ENCODE results near the gene RBM17.
"Not testable (repeated sequence)": the region's sequence is repeated elsewhere in the genome, so short reads cannot be mapped to it uniquely, and the experiment has no call there.

RBM17 gene

DNA sequence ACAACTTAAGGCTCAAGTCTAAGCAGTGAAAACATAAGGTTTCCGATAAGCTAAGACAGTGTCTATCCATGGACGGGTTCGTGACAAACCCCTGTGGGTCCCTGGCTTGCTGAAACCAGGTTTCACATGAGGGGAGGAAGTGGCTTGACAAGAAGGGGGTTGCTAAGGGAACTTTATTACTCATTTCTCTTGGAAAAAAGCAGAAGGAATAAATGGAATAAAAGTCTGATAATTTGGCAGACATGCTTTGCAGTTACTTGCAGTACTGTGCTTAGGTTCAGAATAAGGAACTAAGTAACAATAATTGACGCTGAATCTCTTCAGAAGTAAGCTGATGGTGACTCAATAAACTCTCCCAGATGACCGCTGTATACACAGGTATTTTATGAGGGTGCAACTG lies 34.7 kb downstream of the RBM17 start:
- H3K4me3 ChIP-seq (ENCODE audit: low read length), result no peak overlapping the region
- no peak for DNase-seq (ENCODE audit: low read depth, low spot score)

DNA sequence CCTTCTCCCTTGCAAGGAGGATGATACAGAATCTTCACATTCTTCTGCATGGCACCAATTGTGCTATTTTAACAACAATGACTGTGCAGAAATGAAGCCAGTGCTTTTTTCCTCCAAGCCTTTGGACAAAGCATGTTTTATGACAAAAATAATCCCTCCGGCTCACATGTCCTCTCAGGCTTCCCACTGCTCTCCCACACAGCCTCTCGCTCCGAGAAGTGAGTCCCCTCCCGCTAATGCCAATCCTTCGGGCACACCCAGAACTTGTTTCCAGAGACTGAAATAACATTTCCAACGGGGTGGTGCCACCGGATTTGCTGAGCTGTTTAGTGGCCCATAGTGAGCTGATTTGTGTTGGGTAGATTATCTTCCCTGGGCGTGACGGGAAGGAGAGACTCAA lies 35.8 kb downstream of the RBM17 start:
- no peak for DNase-seq (ENCODE audit: low read depth, low spot score)
- H3K4me3 ChIP-seq (ENCODE audit: low read length), result no peak overlapping the region

DNA sequence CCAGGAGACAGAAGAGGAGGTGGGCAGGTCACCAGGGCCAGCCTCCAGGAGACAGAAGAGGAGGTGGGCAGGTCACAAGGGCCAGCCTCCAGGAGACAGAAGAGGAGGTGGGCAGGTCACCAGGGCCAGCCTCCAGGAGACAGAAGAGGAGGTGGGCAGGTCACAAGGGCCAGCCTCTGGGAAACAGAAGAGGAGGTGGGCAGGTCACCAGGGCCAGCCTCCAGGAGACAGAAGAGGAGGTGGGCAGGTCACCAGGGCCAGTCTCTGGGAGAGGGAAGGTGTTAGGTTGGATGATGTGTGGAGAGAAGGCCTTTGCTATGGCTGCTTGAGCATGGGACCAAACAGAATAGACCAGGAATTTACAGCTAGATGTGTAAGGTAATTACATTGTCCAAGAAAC lies 38.6 kb downstream of the RBM17 start:
- DNase-seq (ENCODE audit: low read depth, low spot score); H3K4me3 ChIP-seq (ENCODE audit: low read length): not testable (repeated sequence)

DNA sequence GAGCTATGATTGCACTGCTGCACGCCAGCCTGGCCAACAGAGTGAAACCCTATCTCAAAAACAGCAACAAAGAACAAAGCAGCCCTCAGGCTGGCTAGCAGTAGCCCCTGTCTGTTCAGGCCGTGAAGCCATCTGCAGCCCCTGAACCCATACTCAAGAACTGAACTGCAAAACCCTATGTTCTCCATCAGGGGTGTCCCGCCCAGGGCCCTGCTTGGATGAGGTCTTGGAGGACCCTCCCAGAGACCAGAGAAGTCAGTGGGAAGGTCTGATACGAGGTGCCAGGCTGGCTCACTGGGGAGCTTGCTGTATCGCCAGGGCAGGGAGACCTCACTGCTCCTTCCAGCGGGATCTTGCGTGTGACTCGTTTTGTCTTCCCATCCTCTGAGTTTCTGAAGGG lies 39.3 kb downstream of the RBM17 start:
- no peak overlapping the region for H3K4me3 ChIP-seq (ENCODE audit: low read length)
- DNase-seq (ENCODE audit: low read depth, low spot score), result no peak

DNA sequence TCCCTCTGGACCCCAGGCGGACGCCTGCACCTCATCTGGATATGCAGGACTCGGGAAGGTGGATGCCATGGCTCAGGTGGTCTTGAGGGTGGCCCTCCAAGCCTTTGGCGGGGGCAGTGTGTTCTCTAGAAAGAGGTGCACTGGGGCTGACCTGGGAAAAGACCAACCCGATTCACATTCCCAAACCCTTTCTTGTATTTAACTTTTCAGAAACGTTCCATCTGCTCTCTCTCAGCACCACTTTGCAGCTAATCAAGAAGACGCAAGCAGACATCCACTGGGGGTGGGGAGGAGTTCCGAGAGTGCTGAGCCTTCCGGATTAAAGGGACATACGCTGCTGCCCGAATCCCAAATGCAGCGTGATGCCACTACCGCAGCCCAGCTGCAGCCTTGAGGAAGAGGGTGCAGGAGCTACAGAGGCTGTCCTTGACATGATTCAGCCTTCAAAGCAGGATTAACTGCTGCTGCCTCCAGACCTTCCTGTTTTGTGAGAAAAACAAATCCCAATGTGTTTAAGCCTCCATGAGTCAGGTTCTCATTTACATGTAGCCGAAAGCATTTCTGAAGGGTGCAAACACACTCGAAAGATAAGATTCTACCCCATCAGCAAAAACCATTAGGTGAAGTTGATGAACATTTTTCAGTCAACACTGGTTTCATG lies 39.9 kb downstream of the RBM17 start:
- DNase-seq (ENCODE audit: low read depth, low spot score), result no peak

DNA sequence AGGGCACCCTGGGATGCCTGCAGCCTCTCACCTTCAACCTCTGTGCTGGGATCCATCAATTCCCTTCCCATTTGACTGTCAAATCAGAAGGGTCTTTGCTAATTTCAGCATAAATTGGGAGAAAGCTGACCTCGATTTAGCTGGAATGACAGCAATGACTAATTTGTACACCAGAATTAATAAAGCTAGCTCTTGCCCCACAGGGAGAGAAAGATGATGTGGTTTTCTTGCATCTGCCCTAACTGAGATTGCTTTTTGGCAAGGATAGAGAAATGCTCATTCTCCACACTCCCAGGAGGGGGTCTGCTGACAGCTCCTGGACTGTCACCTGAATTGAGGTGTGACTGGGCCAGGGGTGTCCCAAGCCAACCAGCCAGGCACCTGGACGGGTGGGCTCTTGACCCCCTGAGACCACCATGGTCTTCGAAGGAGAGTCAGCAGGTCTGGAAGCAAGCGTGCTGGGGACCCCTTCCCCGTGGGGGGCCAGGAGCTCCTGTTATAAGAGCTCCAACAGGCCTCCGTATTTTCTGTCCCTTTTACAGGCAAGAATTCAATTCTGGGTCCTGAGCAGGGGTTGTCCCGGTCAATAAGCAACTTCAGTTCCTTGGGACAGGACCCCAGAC lies 42.1 kb downstream of the RBM17 start:
- no peak overlapping the region for H3K4me3 ChIP-seq (ENCODE audit: low read length)
- no peak for DNase-seq (ENCODE audit: low read depth, low spot score)

More for the DNA sequence above, 39.9 kb downstream of the RBM17 start:
- no peak overlapping the region for H3K4me3 ChIP-seq (ENCODE audit: low read length)

DNA sequence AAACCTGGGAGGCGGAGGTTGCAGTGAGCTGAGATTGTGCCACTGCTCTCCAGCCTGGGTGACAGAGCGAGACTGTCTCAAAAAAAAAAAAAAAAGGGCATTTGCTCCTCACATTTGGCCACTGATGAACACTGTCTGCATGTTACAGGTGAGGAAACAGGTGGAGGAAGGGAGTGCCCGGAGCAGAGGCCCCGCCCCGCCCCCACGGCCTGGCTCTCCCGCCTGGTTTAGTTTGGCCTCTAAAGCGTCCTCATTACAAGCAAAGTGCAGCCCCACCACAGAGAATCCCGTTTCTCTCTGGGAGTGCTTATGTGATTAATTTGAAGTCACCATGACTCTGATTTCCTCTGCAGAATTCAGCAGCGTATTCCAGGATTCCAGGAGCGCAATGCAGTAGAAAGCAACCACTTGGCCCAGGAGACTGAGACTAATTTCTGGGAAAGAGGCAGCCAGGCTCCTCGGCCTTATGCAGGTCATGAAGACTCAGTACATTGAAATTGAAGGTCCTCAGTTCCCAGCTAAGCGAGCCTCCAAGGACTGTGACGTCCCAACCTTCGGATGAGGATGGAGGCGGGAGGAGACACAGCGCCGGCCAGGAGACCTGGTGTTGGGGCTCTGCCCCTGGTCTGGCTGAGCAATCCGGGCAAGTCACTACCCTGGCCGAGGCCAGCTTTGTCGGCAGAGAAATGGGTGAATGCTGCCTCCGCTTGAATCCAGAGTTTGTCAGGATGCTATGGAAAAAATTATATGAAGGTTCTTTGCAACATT lies 44.7 kb downstream of the RBM17 start:
- DNase-seq (ENCODE audit: low read depth, low spot score), result no peak
- no peak overlapping the region for H3K4me3 ChIP-seq (ENCODE audit: low read length)

DNA sequence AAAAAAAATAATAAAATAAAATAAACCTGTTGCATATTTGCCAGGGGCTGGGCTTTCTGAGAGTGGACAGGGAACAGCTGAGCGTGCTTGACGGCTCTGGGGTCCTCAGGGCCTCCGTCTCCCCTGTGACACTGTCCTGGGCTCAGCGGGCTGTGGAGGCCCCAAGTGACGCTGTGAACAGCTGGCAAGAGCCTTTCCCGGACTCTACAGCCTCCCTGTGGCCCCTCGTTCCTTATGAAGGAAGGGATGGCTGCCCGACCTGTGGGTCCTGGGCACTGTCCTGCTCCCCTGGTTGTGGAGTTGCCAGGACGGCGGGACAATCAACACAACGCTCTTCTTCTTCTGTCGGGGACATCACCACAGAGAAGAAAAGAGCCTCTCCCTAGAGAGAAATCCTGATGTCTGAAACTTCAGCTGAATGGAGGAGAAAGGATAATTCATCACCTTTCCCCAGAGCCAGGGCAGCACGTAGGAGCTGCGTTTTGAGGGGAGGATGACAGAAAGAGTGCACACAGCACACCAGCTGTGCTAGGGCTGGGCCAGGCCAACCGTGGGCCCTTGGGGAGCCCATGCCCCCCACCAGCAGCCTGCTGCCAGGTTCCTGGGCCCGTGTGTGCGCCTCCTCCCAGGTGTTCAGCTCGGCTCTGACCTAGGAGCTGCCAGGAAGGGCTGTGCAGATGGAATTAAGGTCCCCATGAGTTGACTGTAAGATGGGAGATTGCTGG lies 45.4 kb downstream of the RBM17 start:
- no peak overlapping the region for H3K4me3 ChIP-seq (ENCODE audit: low read length)
- DNase-seq (ENCODE audit: low read depth, low spot score), result no peak

DNA sequence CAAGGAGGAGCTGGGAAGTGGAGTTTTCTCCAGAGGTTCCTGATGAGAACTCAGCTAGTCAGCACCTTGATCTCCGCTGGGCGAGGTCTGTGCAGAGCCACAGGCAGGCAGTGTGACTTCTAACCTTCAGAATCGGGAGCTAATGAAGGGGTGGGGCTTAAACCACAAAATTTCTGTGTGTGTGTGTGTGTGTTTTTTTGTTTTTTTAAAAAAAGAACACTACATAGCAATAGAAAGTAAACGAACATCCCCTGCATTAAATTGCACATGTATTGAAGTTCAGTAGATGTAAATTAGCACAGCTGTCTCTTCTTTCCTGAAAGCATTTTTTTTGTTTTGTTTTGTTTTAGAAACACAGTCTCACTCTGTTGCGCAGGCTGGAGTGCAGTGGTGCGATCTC lies 46.2 kb downstream of the RBM17 start:
- H3K4me3 ChIP-seq (ENCODE audit: low read length), result no peak overlapping the region
- DNase-seq (ENCODE audit: low read depth, low spot score), result peak; percentile 34

DNA sequence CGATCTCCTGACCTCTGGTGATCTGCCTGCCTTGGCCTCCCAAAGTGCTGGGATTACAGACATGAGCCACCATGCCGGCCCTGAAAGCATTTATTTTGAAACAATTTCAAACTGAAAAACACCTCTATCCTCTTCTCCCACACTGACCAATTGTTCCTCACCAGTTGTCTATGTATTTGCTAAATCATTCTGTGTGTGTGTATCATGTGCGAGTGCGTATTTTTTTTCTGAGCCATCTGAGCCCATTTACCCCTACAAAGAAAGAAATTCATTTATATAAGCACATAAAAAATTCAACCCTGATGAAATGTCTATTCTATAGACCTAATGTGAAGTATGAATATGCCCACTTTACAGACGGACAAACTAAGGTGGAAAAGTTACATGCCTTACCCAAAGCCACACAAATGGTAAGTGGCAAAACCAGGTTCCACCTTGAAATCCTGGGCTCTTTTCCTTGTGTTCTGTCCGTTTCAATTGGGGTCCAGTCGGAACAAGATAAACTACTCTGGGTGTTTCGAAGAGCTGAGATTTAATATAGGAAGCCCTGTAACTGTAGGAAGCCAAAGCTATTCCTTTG lies 46.8 kb downstream of the RBM17 start:
- no peak overlapping the region for H3K4me3 ChIP-seq (ENCODE audit: low read length)
- DNase-seq (ENCODE audit: low read depth, low spot score), result no peak

DNA sequence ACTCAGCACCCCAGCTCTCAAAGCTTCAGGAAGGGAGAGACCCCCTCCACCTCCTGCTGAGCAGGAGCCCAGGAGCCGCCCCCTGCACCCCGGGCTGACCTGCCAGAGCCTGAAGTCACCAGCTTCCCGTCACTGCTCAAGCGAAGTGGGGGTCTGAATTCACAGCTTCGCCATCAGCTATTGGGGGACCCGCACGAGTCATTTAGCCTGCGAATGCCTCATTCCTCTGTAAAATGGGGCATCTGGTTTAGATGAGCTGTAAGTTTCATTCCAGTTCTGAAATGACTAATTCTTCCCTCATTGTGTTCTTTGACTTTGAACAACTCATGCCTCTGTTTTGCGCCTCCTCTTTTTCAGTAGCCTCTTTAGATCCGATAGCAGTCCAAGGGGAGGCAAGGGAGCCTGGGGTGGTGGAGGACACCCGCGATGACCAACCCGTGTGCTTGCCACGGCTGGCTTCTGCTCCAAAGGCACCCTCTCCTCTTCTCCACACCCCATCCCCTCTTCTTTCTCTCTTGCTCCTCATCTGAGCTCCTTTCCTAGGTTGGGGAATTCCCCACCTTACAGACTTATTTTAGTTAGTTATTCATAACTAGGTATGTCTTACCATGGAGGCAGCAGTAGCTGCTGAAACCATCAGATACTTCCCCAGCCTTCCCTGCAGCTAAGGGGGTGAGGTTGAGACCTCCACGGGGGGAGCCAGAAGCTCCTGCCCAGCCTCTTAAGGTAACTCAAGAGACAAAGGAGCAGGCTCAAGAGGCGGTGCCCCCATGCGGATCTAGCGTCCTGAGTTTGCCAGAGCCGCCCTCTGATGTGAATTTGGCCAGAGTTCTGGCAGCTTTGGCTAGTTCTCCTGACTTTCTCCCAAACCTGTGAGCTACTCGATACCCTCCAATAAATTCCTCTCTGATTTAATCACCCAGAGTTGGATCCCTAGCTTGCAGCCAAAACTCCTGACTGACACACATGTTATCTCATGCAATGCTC lies 47.7 kb downstream of the RBM17 start:
- DNase-seq (ENCODE audit: low read depth, low spot score), result no peak

DNA sequence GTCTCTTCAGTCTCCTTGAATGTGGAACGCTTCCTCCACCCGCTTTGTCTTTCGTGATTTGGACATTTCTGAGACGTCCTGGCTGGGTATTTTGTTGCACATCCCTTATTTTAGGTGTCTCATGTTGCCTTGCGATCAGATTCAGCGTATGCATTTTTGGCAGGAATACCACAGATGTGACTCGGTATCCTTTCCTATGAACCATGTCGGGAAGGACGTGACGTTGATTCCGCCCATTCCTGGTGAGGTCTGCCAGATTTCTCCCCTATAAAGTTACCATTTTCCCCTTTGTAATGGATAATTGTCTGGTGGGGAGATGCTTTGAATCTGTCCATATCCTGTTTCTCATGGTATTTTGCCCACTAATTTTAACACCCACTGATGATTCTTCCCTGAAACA lies 49.6 kb downstream of the RBM17 start:
- H3K4me3 ChIP-seq (ENCODE audit: low read length), result no peak overlapping the region
- no peak for DNase-seq (ENCODE audit: low read depth, low spot score)

More for the DNA sequence above, 47.7 kb downstream of the RBM17 start:
- no peak overlapping the region for H3K4me3 ChIP-seq (ENCODE audit: low read length)

DNA sequence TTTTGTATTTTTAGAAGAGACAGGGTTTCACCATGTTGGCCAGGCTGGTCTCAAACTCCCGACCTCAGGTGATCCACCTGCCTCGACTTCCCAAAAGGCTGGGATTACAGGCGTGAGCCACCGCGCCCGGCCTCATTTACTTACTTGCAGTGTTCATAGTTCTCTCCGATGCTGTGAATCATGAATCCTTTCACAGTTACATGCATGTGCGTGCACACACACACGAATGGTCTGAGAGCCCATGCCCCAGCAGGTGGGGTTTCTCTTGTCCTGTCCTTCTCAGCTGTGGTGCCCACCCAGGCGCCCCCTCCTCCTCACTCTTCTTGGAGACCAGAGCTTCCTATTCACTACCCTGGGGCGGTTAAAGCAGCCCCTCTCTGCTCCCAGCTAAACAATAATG lies 50.6 kb downstream of the RBM17 start:
- no peak for DNase-seq (ENCODE audit: low read depth, low spot score)
- no peak overlapping the region for H3K4me3 ChIP-seq (ENCODE audit: low read length)

DNA sequence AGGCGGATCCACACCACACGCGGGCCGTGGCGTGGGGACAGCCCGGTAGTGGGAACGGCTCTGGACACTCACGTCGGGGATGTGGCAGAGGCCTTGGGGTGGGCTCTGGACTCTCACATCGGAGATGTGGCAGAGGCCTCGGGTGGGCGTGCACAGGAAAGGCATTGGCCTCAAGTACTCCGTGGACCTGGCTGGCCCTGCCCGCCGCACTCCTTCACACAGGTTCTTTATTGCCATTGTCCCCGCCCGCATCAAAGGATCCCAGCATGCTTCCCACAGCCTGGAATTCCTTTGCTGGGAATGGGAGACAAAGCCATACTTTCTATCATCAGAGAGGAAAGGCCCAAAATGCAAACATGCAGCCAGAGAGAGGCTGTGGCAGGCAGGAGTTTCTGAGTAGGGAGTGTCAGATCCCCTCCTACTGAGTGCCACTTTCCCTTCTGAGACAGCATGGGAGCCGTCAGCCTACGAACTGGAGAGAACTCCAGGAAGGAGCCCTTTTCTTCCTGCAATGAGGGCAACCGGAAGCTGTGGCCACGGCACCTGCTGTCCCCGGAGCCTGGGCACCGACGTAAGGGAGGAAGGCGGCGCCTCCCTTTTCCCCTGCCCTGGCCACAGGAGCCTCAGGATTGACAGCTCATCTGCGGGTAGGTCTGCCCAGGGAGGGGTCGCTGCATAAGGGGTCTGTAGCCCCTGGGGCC lies 51.5 kb downstream of the RBM17 start:
- peak; percentile 59 for DNase-seq (ENCODE audit: low read depth, low spot score)
- H3K4me3 ChIP-seq (ENCODE audit: low read length), result peak overlapping the region; percentile 5; the same call in 1 of the 2 replicates

DNA sequence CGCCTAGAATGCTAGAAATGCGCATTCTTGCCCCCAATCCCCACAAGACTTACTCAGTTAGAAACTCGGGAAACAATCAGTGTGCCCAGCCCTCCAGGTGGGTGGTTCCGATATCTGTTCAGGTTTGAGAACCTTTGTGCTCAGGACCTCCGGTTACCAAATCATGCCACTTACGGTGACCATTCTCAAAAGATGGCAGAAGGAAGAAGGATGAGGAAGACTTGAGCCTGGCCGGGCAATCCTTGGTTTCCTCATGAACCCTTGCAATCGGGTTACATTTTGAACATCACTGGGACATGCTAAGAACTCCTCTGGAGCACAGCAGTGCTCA lies 52.1 kb downstream of the RBM17 start:
- H3K4me3 ChIP-seq (ENCODE audit: low read length), result peak overlapping the region; percentile 5; the same call in 1 of the 2 replicates

DNA sequence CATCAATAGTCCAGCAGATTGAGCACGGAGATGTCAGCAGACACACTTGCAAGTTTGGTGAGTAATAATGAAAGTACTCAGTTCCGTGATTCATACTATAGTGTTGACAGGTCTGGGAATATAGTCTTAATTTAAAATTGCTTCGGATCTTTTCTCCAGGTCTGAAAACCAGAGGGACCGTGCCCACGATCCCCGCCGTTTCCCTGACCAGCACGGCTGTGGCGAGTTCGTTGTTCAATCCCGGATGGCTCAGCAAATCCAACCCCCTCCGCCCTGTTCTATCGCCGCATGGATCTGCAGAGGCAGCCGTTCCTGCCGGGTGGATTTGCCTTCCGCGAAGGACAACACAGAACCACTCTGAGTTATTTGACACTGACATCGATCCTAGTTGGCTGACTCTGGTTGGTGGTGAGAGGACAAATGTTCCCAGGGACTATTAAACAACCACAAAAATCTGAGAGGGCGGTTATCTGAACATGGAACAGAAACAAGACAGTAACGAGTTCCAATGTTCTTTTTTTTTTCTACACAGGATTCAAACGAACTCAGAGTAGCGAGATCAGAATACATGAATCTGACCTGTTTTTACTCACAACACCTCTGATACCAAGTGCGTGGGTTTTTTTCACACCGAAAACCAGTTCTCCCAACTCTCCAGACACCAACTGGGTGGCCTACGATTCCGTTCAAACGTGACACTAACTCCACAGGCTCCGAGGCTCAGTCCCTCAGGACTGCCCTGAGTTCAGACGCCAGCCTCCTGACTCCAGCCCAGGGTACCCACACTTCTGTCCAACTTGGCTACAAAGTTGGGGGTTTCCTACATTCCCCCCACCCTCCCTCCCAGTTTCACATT lies 52.7 kb downstream of the RBM17 start:
- H3K4me3 ChIP-seq (ENCODE audit: low read length), result no peak overlapping the region
- DNase-seq (ENCODE audit: low read depth, low spot score), result no peak

More for the DNA sequence above, 52.1 kb downstream of the RBM17 start:
- no peak for DNase-seq (ENCODE audit: low read depth, low spot score)

DNA sequence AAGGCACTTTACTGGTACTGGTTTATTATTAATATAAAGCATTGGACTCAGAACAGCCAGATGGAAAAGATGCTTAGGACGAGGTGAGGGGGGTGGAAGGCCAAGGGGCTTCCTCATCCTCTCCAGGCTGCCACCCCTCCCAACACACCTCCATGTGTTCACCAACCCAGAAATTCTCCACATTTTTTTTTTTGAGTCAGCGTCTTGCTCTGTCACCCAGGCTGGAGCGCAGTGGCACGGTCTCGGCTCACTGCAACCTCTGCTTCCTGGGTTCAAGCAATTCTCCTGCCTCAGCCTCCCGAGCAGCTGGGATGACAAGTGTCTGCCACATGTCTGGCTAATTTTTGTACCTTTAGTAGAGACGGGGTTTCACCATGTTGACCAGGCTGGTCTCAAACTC lies 53.4 kb downstream of the RBM17 start:
- H3K4me3 ChIP-seq (ENCODE audit: low read length); DNase-seq (ENCODE audit: low read depth, low spot score): not testable (repeated sequence)
